RWPE1 (cell line): Measurements from ENCODE around the gene LRP1B.
"Not testable (repeated sequence)": the region's sequence is repeated elsewhere in the genome, so short reads cannot be mapped to it uniquely, and the experiment has no call there.

Experiments
- CTCF ChIA-PET: fragments of 350-600 bp; sonication (Branson Sonifier 250); formaldehyde crosslinking; extraction: SDS; loops from one replicate; lab custom pipeline; 2021; lab: Yijun Ruan, JAX
- POLR2A ChIA-PET: fragments of 400-600 bp; formaldehyde crosslinking; extraction: SDS; loops from one replicate; lab custom pipeline; 2020; ENCODE audit warnings: antibody characterized with exemption; ENCODE audit not compliant: low non-redundant PET; lab: Yijun Ruan, JAX
- DNase-seq: peaks from one replicate; pipeline ENCODE4 v3.0.0; 2012; ENCODE audit warnings: low spot score
- H3K27ac ChIP-seq: fragments of 450-650 bp; 2 replicates; pipeline ENCODE4 v1.5.1; 2017
- CTCF ChIP-seq: fragments of 450-650 bp; conservative IDR thresholded peaks from 2 replicates; pipeline ENCODE4 v1.5.1; 2017; ENCODE audit warnings: low read depth, mild to moderate bottlenecking

Gene LRP1B

GRCh38 chr2:140990416-140990815 is 1140.4 kb downstream of the LRP1B start:
- no peak for DNase-seq
- ChIA-PET POLR2A (no interaction called here), CTCF (no interaction called here)
- no peak for TF ChIP-seq CTCF
- H3K27ac ChIP-seq, result no peak overlapping the region

- DNase-seq, result no peak
- CTCF ChIA-PET, result no interaction called here
- TF ChIP-seq CTCF, result no peak
- POLR2A ChIA-PET, result no interaction called here
- H3K27ac ChIP-seq, result no peak overlapping the region
Observed at GRCh38 chr2:140988597-140988996, 1142.2 kb downstream of the LRP1B start.

GRCh38 chr2:140986456-140986855 is 1144.4 kb downstream of the LRP1B start:
- H3K27ac ChIP-seq, result no peak overlapping the region
- no peak for DNase-seq
- POLR2A ChIA-PET, result no interaction called here
- CTCF ChIA-PET, result no interaction called here
- no peak for TF ChIP-seq CTCF

- H3K27ac ChIP-seq, result no peak overlapping the region
- no peak for DNase-seq
- CTCF ChIA-PET, result no interaction called here
- POLR2A ChIA-PET, result no interaction called here
- TF ChIP-seq CTCF, result no peak
Observed at GRCh38 chr2:140975237-140975636, 1155.6 kb downstream of the LRP1B start.

GRCh38 chr2:140972724-140973123 is 1158.1 kb downstream of the LRP1B start:
- no peak for TF ChIP-seq CTCF
- POLR2A ChIA-PET, result no interaction called here
- CTCF ChIA-PET, result interaction anchor here (0.8 kb wide), 1 partner anchor 434 kb away, joined by 3 read pairs; no protein-coding TSS in a partner anchor
- no peak for DNase-seq
- H3K27ac ChIP-seq, result no peak overlapping the region

- DNase-seq, POLR2A ChIA-PET, H3K27ac ChIP-seq: not testable (repeated sequence)
- CTCF ChIA-PET, result interaction anchor here (1.1 kb wide), 1 partner anchor 12 kb away, joined by 3 read pairs; no protein-coding TSS in a partner anchor
Observed at GRCh38 chr2:140964324-140964723, 1166.5 kb downstream of the LRP1B start.

GRCh38 chr2:140949932-140950331 is 1180.9 kb downstream of the LRP1B start:
- ChIA-PET CTCF (no interaction called here), POLR2A (no interaction called here)
- DNase-seq, result no peak
- no peak overlapping the region for H3K27ac ChIP-seq
- no peak for TF ChIP-seq CTCF
